IMR-90 (cell line): ENCODE measurements around the gene ACIN1. TPM values are rescaled to one million over a fixed set of nuclear protein-coding genes. Genes with fewer than 3 reads are reported as not detected.

Source experiments
- ATAC-seq: fragments of 200-7000 bp; cut with Tn5 transposase; 2 replicates; pipeline ENCODE4 v1.9.1; 2020; ENCODE audit warnings: low read depth, mild to moderate bottlenecking, moderate library complexity
- BruUV-seq: library from RNA; stranded (reverse); fragments of 400-500 nt; replicated peaks from 2 replicates; lab custom pipeline; 2021; lab: Mats Ljungman, UMichigan
- CTCF ChIA-PET: fragments of 300-600 bp; formaldehyde crosslinking; extraction: SDS; loops from one replicate; lab custom pipeline; 2021; ENCODE audit warnings: antibody characterized with exemption; lab: Yijun Ruan, JAX
- POLR2A ChIA-PET: fragments of 300-600 bp; sonication (Branson Sonifier 250); formaldehyde crosslinking; loops from one replicate; lab custom pipeline; 2022; ENCODE audit warnings: antibody characterized with exemption; ENCODE audit not compliant: unreplicated experiment; lab: Charles Lee
- DNase-seq: peaks from one replicate; pipeline ENCODE4 v3.0.0; 2013
- H2AFZ ChIP-seq: replicated peaks from 2 replicates; pipeline ENCODE3; 2013; ENCODE audit warnings: low read length, mild to moderate bottlenecking; ENCODE audit not compliant: poor library complexity
- H2AK5ac ChIP-seq: 2 replicates; pipeline ENCODE4 v1.6.1; 2013; ENCODE audit warnings: low read depth, low read length, inconsistent platforms
- H2AK9ac ChIP-seq: replicated peaks from 2 replicates; pipeline ENCODE3; 2013; ENCODE audit warnings: mild to moderate bottlenecking, low read depth, low read length, moderate library complexity; ENCODE audit not compliant: poor library complexity
- H2BK120ac ChIP-seq: 2 replicates; pipeline ENCODE4 v1.6.1; 2013; ENCODE audit warnings: low read depth, low read length, inconsistent platforms
- H2BK15ac ChIP-seq: 3 replicates; pipeline ENCODE4 v1.6.1; 2013; ENCODE audit warnings: low read depth, low read length, inconsistent platforms
- H2BK20ac ChIP-seq: 2 replicates; pipeline ENCODE4 v1.6.1; 2013; ENCODE audit warnings: low read depth, mild to moderate bottlenecking, inconsistent platforms, low read length, moderate library complexity
- H2BK5ac ChIP-seq: 2 replicates; pipeline ENCODE4 v1.6.1; 2013; ENCODE audit warnings: mild to moderate bottlenecking, low read depth, low read length, inconsistent platforms; ENCODE audit not compliant: poor library complexity, severe bottlenecking
- H3K14ac ChIP-seq: replicated peaks from 2 replicates; pipeline ENCODE4 v1.6.1; 2013; ENCODE audit warnings: low read depth, low read length, inconsistent platforms
- H3K18ac ChIP-seq: 2 replicates; pipeline ENCODE4 v1.6.1; 2013; ENCODE audit warnings: low read depth, low read length, control low read depth
- H3K23ac ChIP-seq: 2 replicates; pipeline ENCODE4 v1.6.1; 2013; ENCODE audit warnings: low read depth, low read length, inconsistent platforms
- H3K27ac ChIP-seq: 2 replicates; pipeline ENCODE4 v1.5.1; 2013; ENCODE audit warnings: mild to moderate bottlenecking, control low read depth, low read length; ENCODE audit not compliant: insufficient read depth
- H3K27me3 ChIP-seq: 2 replicates; pipeline ENCODE4 v1.6.1; 2013; ENCODE audit warnings: low read length; ENCODE audit not compliant: control insufficient read depth, insufficient read depth
- H3K36me3 ChIP-seq: 2 replicates; pipeline ENCODE4 v1.6.1; 2013; ENCODE audit warnings: low read length, mixed read lengths; ENCODE audit not compliant: control insufficient read depth, insufficient read depth
- H3K4ac ChIP-seq: 2 replicates; pipeline ENCODE4 v1.6.1; 2013; ENCODE audit warnings: low read depth, low read length, inconsistent platforms
- H3K4me1 ChIP-seq: 2 replicates; pipeline ENCODE4 v1.6.1; 2013; ENCODE audit warnings: low read length, mixed read lengths; ENCODE audit not compliant: control insufficient read depth, insufficient read depth
- H3K4me2 ChIP-seq: 2 replicates; pipeline ENCODE4 v1.6.1; 2013; ENCODE audit warnings: low read depth, mild to moderate bottlenecking, control low read depth, low read length, moderate library complexity
- H3K4me3 ChIP-seq: 2 replicates; pipeline ENCODE4 v1.5.1; 2013; ENCODE audit warnings: low read depth, mild to moderate bottlenecking, control low read depth, low read length, moderate library complexity; ENCODE audit not compliant: insufficient read depth
- H3K56ac ChIP-seq: 2 replicates; pipeline ENCODE4 v1.6.1; 2013; ENCODE audit warnings: low read length, inconsistent platforms; ENCODE audit not compliant: insufficient read depth; ENCODE audit errors: extremely low read depth
- H3K79me1 ChIP-seq, 2 experiments: 2 replicates each; pipeline ENCODE4 v1.6.1; 2013; ENCODE audit warnings: low read length in 2 of 2, inconsistent platforms in 1 of 2, low read depth in 1 of 2
- H3K9ac ChIP-seq: 2 replicates; pipeline ENCODE4 v1.6.1; 2013; ENCODE audit warnings: low read depth, low read length, control low read depth
- H3K9me1 ChIP-seq: 2 replicates; pipeline ENCODE4 v1.6.1; 2013; ENCODE audit warnings: low read length, inconsistent platforms; ENCODE audit not compliant: insufficient read depth
- H3K9me3 ChIP-seq: 2 replicates; pipeline ENCODE4 v1.6.1; 2013; ENCODE audit warnings: low read length; ENCODE audit not compliant: control insufficient read depth, insufficient read depth
- H4K20me1 ChIP-seq: 2 replicates; pipeline ENCODE4 v1.6.1; 2013; ENCODE audit warnings: low read length, inconsistent platforms; ENCODE audit not compliant: insufficient read depth
- H4K5ac ChIP-seq: 2 replicates; pipeline ENCODE4 v1.6.1; 2013; ENCODE audit warnings: mild to moderate bottlenecking, low read depth, low read length, control low read depth
- H4K8ac ChIP-seq, 2 experiments: 2 replicates each; pipeline ENCODE4 v1.6.1; 2013; ENCODE audit warnings: low read depth in 2 of 2, low read length in 2 of 2, control low read depth in 1 of 2, inconsistent platforms in 1 of 2
- H4K91ac ChIP-seq: 2 replicates; pipeline ENCODE4 v1.6.1; 2013; ENCODE audit warnings: low read depth, low read length, inconsistent platforms; ENCODE audit not compliant: insufficient read depth
- CEBPB ChIP-seq: IDR thresholded peaks from 2 replicates; pipeline ENCODE4 v1.6.1; 2012; ENCODE audit warnings: low read depth, low read length, improper control_type of control experiment
- ELK1 ChIP-seq: fragments of 150-350 bp; IDR thresholded peaks from 2 replicates; pipeline ENCODE4 v1.6.1; 2016; ENCODE audit warnings: low read depth, mild to moderate bottlenecking, low read length, moderate library complexity, borderline replicate concordance
- FOS ChIP-seq: fragments of 150-350 bp; IDR thresholded peaks from 2 replicates; pipeline ENCODE4 v1.6.1; 2016; ENCODE audit warnings: low read depth, low read length
- NFE2L2 ChIP-seq: fragments of 150-350 bp; IDR thresholded peaks from 2 replicates; pipeline ENCODE4 v1.6.1; 2016; ENCODE audit warnings: low read depth, mild to moderate bottlenecking, low read length
- POLR2A ChIP-seq: IDR thresholded peaks from 2 replicates; pipeline ENCODE4 v1.6.1; 2012; ENCODE audit warnings: mild to moderate bottlenecking, low read depth, low read length
- RCOR1 ChIP-seq: IDR thresholded peaks from 2 replicates; pipeline ENCODE4 v1.6.1; 2012; ENCODE audit warnings: mild to moderate bottlenecking, low read length, improper control_type of control experiment; ENCODE audit not compliant: insufficient replicate concordance
- RFX5 ChIP-seq: IDR thresholded peaks from 2 replicates; pipeline ENCODE4 v1.8.0; 2012; ENCODE audit warnings: low read depth, mild to moderate bottlenecking, low read length, moderate library complexity
- SMC3 ChIP-seq: fragments of 150-350 bp; IDR thresholded peaks from 2 replicates; pipeline ENCODE4 v1.6.1; 2016; ENCODE audit warnings: low read depth, mild to moderate bottlenecking, antibody characterized with exemption, low read length, moderate library complexity
- WGBS, 2 experiments: methylation state at CpG; one replicate each; pipeline versions ENCODE4 v1.1.5 to v1.1.7; 2013; ENCODE audit warnings: missing lambda C conversion rate in 2 of 2; ENCODE audit not compliant: insufficient read length in 1 of 2; ENCODE audit errors: extremely low coverage in 2 of 2; 5-methylcytosine and 5-hydroxymethylcytosine counted together
- dilution Hi-C: fragments of 300-500 bp; cut with HindIII; formaldehyde crosslinking; loops from one replicate; pipeline ENCODE4 v1.14.3; 2018; ENCODE audit warnings: low sequenced_read_pairs; ENCODE audit not compliant: unreplicated experiment
- in situ Hi-C: fragments of 300-500 bp; cut with MboI; formaldehyde crosslinking; loops from 3 replicates; pipeline ENCODE4 v1.14.3; 2019; ENCODE audit warnings: low sequenced_read_pairs, inconsistent platforms, mixed read lengths
- intact Hi-C: fragments of 100-400 bp; cut with micrococcal nuclease; formaldehyde crosslinking; loops from 2 replicates; pipeline ENCODE4 v1.10.0; 2022
- polyA plus RNA-seq, 3 experiments: library from polyadenylated mRNA; depleted of rRNA; stranded (reverse); fragments of >200 nt; gene quantifications; 2 replicates each; pipeline ENCODE4 v1.2.3, GENCODE V29; 2012; ENCODE audit warnings: low replicate concordance in 1 of 3
- total RNA-seq: library from RNA; depleted of rRNA; stranded (reverse); fragments of >200 nt; gene quantifications from 2 replicates; pipeline ENCODE4 v1.2.3, GENCODE V29; 2012
- TF ChIP-seq, protein P1 (sequence below): conservative IDR thresholded peaks from 2 replicates; pipeline ENCODE4 v1.5.1; 2012; ENCODE audit warnings: mild to moderate bottlenecking, low read depth, low read length, improper control_type of control experiment

The ACIN1 gene
- total and polyA plus RNA-seq, 2 of the 4 experiments (the other 2 are of a cell fraction), result 73.8 to 185 TPM

- Histone ChIP-seq H3K27ac (peak overlapping the region; percentile 79), H2AK5ac (peak overlapping the region; percentile 82; the same call in 1 of the 2 replicates), H3K36me3 (no peaks in the 10 kb centered on the region), H2BK20ac (peak overlapping the region; percentile 92), H3K4me3 (no peak overlapping the region), H3K9me3 (no peaks in the 10 kb centered on the region), H4K20me1 (no peaks in the 10 kb centered on the region), H3K4ac (peak overlapping the region; percentile 89), H3K27me3 (no peaks in the 10 kb centered on the region), H3K23ac (peak overlapping the region; percentile 71; the same call in 1 of the 2 replicates), H2BK120ac (peak overlapping the region; percentile 92), H3K4me2 (peak overlapping the region; percentile 58), H4K8ac (peak overlapping the region; percentile 81 to 92), H2AFZ (peak overlapping the region; percentile 80), H2BK5ac (peak overlapping the region; percentile 95), H3K14ac (peak overlapping the region; percentile 91), H3K18ac (peak overlapping the region; percentile 87), H3K9ac (no peak overlapping the region), H2AK9ac (peak overlapping the region; percentile 93), H3K9me1 (peaks cover 35% of the 10 kb centered on the region), H3K56ac (peak overlapping the region; percentile 21; the same call in 1 of the 2 replicates), H3K4me1 (peaks cover 29% of the 10 kb centered on the region), H3K79me1 (peaks cover 9 to 10% of the 10 kb centered on the region in 2 experiments; a peak in 2 of 4 replicates), H4K5ac (peak overlapping the region; percentile 61), H4K91ac (peak overlapping the region; percentile 92), H2BK15ac (peak overlapping the region; percentile 97; the same call in 1 of the 3 replicates)
- dilution Hi-C loops, result no loop called here
- DNase-seq, result no peak
- CTCF ChIA-PET, result interaction anchor here (0.6 kb wide), 1 partner anchor 180 kb away, joined by 3 read pairs; no protein-coding TSS in a partner anchor
- TF ChIP-seq RFX5, result no peak
- TF ChIP-seq POLR2A, result 0 out of 2 replicates have a peak, but pooled peaks have one; percentile 18
- no peak for TF ChIP-seq CEBPB
- no peak for TF ChIP-seq NFE2L2
- no peak for TF ChIP-seq SMC3
- no peak for TF ChIP-seq ELK1
- TF ChIP-seq, protein P1, sequence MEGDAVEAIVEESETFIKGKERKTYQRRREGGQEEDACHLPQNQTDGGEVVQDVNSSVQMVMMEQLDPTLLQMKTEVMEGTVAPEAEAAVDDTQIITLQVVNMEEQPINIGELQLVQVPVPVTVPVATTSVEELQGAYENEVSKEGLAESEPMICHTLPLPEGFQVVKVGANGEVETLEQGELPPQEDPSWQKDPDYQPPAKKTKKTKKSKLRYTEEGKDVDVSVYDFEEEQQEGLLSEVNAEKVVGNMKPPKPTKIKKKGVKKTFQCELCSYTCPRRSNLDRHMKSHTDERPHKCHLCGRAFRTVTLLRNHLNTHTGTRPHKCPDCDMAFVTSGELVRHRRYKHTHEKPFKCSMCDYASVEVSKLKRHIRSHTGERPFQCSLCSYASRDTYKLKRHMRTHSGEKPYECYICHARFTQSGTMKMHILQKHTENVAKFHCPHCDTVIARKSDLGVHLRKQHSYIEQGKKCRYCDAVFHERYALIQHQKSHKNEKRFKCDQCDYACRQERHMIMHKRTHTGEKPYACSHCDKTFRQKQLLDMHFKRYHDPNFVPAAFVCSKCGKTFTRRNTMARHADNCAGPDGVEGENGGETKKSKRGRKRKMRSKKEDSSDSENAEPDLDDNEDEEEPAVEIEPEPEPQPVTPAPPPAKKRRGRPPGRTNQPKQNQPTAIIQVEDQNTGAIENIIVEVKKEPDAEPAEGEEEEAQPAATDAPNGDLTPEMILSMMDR, result 0 out of 2 replicates have a peak, but pooled peaks have one; percentile 3
- TF ChIP-seq RCOR1, result no peak
- TF ChIP-seq FOS, result no peak
- intact Hi-C loops, result no loop called here
- POLR2A ChIA-PET, result interaction anchor here (1.0 kb wide), 1 partner anchor 19 kb away, joined by 3 read pairs; the partner anchor contains the start of genes ACIN1 and C14orf119
- in situ Hi-C loops, result loop anchor here (10.0 kb wide), 1 partner anchor 190 kb away; the partner anchor contains the start of genes BCL2L2 and PPP1R3E
- BruUV-seq, result no TSS peak
- no peak for ATAC-seq
- no CpG with 5 or more reads among the region's 4 CpGs for WGBS, 2 experiments
Observed at GRCh38 chr14:23114669-23115038, 19.7 kb upstream of the ACIN1 start.
